Small intestine (tissue), 7 donors: ENCODE results near the gene LRCOL1. TPM values are rescaled to one million over a fixed set of nuclear protein-coding genes. Genes with fewer than 3 reads are reported as not detected.

ENCODE experiments used
- DNase-seq, 2 donors: peaks; one replicate each; pipeline versions ENCODE4 v3.0.0 to v3.0.0-alpha.2; 2013
- FAIRE-seq: peaks from 2 replicates; lab custom pipeline; 2012; peaks lifted over from hg19 to GRCh38; lab: Jason Lieb, UNC
- H3K27ac ChIP-seq, 3 donors: one replicate each; pipeline ENCODE4 v1.5.1; 2013; ENCODE audit warnings: low read length in 2 of 3, mild to moderate bottlenecking in 2 of 3, control low read depth in 1 of 3, inconsistent platforms in 1 of 3, low read depth in 1 of 3, moderate library complexity in 1 of 3
- H3K27me3 ChIP-seq, 3 donors: one replicate each; pipeline ENCODE4 v1.6.1; 2013; ENCODE audit warnings: low read length in 3 of 3, inconsistent platforms in 1 of 3; ENCODE audit not compliant: control insufficient read depth in 3 of 3, insufficient read depth in 3 of 3
- H3K36me3 ChIP-seq, 3 donors: one replicate each; pipeline ENCODE4 v1.6.1; 2013; ENCODE audit warnings: low read length in 3 of 3, inconsistent platforms in 1 of 3, low read depth in 1 of 3, mild to moderate bottlenecking in 1 of 3, moderate library complexity in 1 of 3; ENCODE audit not compliant: control insufficient read depth in 3 of 3, insufficient read depth in 2 of 3
- H3K4me1 ChIP-seq, 3 donors: one replicate each; pipeline ENCODE4 v1.6.1; 2013; ENCODE audit warnings: low read length in 2 of 3, inconsistent platforms in 1 of 3, low read depth in 1 of 3, mild to moderate bottlenecking in 1 of 3, moderate library complexity in 1 of 3; ENCODE audit not compliant: control insufficient read depth in 3 of 3, insufficient read depth in 2 of 3
- H3K4me3 ChIP-seq, 3 donors: one replicate each; pipeline ENCODE4 v1.5.1; 2013; ENCODE audit warnings: low read length in 3 of 3, control low read depth in 1 of 3, inconsistent platforms in 1 of 3, low read depth in 1 of 3, mild to moderate bottlenecking in 1 of 3, moderate library complexity in 1 of 3
- H3K9me3 ChIP-seq, 2 donors: one replicate each; pipeline ENCODE4 v1.6.1; 2013; ENCODE audit warnings: low read depth in 1 of 2, low read length in 1 of 2; ENCODE audit not compliant: control insufficient read depth in 2 of 2, insufficient read depth in 1 of 2
- WGBS, 3 donors: extraction: QIAGEN DNeasy Blood & Tissue Kit; methylation state at CpG; one replicate each; pipeline ENCODE4 v1.1.7; 2013; 5-methylcytosine and 5-hydroxymethylcytosine counted together
- polyA plus RNA-seq, 4 donors: library from polyadenylated mRNA; stranded (reverse) in 3 of 4; unstranded in 1 of 4; fragments of 200-250 nt in 3 of 4; fragments of 120-200 nt in 1 of 4; gene quantifications; one replicate each; pipeline versions ENCODE4 v1.2.1 to v1.2.3, GENCODE V29; 2013
- donor health status: healthy with polysubstance abuse.
- donor health status: control.
- donor health status: control.
- donor health status: Bipolar disorder and iron deficiency.
- donor health status: healthy.

The LRCOL1 gene
- polyA plus RNA-seq, 4 donors = 0.21 to 0.85 TPM; not detected in 2

DNA sequence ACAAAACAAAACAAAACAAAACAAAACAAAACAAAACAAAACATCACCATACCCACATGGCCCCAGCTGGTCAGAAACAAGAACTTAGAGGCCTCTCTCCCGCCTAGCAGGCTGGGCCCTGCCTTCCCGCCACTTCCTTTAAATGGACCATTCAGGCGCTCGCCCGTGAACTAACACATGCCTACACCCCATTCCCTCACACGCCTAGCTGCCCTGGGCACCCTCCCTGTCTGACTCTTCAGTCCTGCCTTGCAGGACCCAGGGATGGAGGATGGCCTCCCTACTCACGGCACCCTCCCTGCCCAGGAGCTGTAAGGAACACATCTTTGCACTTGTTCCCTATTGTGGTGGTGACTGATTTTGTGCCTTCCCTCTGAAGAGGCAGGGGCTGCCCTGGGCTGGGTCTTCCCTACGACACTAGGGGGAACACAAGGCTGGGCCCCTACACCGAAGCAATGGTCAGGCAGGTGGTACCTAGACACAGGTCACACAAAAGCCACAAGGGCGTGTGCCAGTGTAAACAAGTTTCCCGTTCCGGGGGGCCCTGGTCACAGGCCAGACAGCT, 29.7 kb upstream of the LRCOL1 start:
- Histone ChIP-seq H3K27ac (peak overlapping the region in 1 of 3 donors; percentile 78), H3K4me1 (peaks cover 0 to 51% (median 0%) of the 10 kb centered on the region in 3 donors), H3K36me3 (peaks cover 12 to 82% (median 15%) of the 10 kb centered on the region in 3 donors), H3K27me3 (no peaks in the 10 kb centered on the region), H3K9me3 (no peaks in the 10 kb centered on the region), H3K4me3 (no peak overlapping the region)
- DNase-seq (no peak), FAIRE-seq (no peak)
- 79 to 87% (median 85%) methylated on average over 12 of the region's 12 CpGs for WGBS, 3 donors

DNA sequence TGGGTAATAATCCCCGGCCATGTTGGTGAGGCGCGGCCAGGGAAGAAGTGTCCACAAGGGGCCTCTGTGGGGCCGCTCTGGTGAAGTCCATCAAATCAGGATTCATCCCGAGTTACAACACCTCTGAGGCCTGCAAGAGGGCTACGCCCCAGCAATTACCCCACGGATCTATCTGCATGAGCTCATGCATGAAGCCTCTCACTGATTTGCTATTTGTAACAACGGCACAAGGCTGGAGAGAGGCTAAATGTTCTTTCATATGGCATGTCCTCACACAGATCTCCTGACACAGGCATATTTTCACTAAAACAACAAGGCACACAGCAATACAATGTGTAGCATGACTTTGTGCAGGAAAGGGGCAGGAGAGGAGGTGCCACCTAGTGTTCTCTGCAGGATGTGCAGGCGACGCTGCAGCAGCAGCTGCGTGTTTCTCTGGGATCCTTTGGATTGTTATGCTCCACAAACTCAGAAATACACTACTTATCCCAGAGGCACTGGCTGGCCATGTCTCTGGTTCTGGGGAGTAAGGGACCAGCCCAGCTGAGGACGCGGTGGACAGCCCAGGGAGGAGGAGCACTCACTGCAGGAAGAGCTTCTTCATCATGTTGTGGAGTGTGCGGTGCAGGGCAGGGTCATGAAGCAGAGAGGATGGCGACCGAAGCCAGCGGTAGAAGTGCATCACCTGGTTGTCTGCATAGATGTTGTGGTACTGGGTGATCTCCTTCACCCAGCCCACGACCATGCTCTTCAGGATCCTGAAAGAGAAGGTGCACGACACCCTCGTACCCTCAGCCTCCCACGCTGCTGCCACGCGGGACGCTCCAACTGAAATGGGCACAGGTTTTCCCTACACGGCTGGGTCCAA, 28.4 kb upstream of the LRCOL1 start:
- WGBS, 3 donors = 75 to 81% (median 78%) methylated on average over 25 of the region's 25 CpGs
- Histone ChIP-seq H3K4me1 (peaks cover 0 to 51% (median 0%) of the 10 kb centered on the region in 3 donors), H3K27ac (peak overlapping the region in 1 of 3 donors; percentile 78), H3K4me3 (no peak overlapping the region), H3K27me3 (no peaks in the 10 kb centered on the region), H3K36me3 (peaks cover 14 to 89% (median 15%) of the 10 kb centered on the region in 3 donors), H3K9me3 (no peaks in the 10 kb centered on the region)
- DNase-seq = peak; percentile 28 to 93
- no peak for FAIRE-seq

DNA sequence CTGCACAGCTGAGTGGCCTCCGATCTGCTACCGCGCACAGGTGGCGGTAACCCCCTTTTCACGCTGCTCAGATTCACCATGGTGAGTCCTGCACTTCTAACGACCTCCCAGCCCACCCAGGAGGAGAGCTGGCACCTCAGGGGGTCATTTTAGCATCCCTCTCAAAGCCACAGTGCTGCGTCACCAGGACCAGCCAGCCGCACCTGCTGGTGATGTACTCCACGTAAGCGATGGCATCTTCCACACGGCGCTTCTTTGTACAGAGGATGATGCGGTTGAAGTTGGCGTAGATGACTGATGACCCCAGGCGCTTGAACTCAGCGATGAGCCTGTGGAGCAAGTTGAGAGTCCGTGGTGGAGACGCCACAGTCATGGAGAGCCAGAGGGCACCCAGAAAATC, 27.4 kb upstream of the LRCOL1 start:
- H3K27ac ChIP-seq = peak overlapping the region in 1 of 3 donors; percentile 78
- peaks cover 15 to 88% (median 15%) of the 10 kb centered on the region in 3 donors for H3K36me3 ChIP-seq
- WGBS, 3 donors = 92 to 95% (median 93%) methylated on average over 18 of the region's 18 CpGs
- DNase-seq = no peak
- FAIRE-seq = no peak
- peaks cover 0 to 51% (median 0%) of the 10 kb centered on the region in 3 donors for H3K4me1 ChIP-seq
- H3K27me3 ChIP-seq = no peaks in the 10 kb centered on the region
- no peaks in the 10 kb centered on the region for H3K9me3 ChIP-seq
- no peak overlapping the region for H3K4me3 ChIP-seq

DNA sequence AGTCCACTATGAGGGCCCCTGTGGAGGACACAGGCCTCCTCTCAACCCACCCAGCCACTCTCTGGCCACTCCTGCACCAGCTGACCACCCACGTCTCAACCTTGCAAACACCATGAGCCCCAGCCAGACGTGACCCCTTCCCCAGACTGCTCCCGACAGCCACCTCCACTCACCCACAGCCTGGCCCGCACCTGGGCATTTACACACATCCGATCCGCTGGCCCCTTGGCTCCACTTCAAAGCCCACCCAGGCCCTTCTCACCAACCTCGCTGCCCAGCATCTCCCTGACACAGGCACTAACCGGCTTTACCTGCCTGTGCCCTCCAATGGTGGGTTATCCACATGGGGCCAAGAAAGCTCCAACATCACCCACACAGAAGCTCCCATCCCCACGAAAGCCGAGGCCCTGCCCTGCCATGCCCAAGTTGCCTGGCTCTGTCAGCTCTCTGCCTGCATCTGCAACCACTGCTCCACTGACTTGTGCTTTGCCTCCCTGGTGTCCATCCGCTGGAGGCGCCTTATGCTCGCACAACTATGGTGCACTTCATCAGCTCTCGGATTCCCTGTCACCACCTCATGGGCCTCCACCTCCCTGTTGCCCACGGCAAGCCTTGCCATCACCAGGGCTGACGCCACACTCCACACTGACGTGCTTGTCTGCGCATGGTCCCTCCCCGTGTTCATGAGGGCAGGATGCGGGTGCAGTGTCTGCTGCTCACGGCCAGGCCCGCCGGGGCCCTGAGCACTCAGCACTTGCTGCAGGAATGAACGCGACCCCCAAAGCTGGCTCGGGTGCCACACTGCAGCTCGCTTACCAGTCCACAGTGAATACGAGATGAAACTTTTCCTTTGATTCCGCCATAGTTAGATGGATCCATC, 24.9 kb upstream of the LRCOL1 start:
- Histone ChIP-seq H3K4me1 (peaks cover 0 to 28% (median 0%) of the 10 kb centered on the region in 3 donors), H3K27me3 (no peaks in the 10 kb centered on the region), H3K9me3 (no peaks in the 10 kb centered on the region), H3K27ac (no peak overlapping the region), H3K36me3 (peaks cover 19 to 90% (median 24%) of the 10 kb centered on the region in 3 donors), H3K4me3 (no peak overlapping the region)
- no peak for DNase-seq
- WGBS, 3 donors = 92 to 97% (median 95%) methylated on average over 29 of the region's 29 CpGs
- FAIRE-seq = no peak

DNA sequence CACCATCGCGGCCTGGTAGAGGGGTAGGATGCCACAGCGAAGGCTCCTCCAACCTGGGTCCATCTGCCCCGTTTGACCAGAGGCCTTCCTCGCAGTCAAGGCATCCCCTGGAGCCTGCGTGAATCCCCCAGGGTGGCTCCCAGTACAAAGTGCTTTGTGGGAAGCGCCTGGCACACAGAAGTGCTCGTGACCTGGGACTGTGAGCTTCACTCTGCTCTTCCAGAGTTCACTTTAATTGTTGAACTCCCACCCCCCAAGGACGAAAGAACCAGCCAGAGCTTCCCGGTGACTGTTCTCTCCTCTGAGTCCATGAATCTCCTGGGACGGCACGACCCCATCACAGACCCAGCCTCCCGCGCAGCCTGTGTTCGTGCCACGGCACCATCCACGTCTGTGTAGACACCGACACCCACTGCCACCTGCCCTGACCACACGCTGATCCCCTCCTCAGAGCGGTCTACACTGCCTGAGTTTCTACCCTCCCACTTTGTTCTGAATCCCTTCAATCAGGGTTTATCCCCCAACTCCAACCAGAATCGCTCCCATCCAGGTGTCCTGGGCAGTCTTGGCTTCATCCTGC, 24.1 kb upstream of the LRCOL1 start:
- no peak overlapping the region for H3K4me3 ChIP-seq
- peaks cover 0 to 21% (median 0%) of the 10 kb centered on the region in 3 donors for H3K4me1 ChIP-seq
- DNase-seq (no peak), FAIRE-seq (no peak)
- no peaks in the 10 kb centered on the region for H3K9me3 ChIP-seq
- no peaks in the 10 kb centered on the region for H3K27me3 ChIP-seq
- peaks cover 22 to 89% (median 27%) of the 10 kb centered on the region in 3 donors for H3K36me3 ChIP-seq
- 96 to 97% (median 97%) methylated on average over 19 to 21 of the region's 21 CpGs for WGBS, 3 donors
- H3K27ac ChIP-seq = no peak overlapping the region

DNA sequence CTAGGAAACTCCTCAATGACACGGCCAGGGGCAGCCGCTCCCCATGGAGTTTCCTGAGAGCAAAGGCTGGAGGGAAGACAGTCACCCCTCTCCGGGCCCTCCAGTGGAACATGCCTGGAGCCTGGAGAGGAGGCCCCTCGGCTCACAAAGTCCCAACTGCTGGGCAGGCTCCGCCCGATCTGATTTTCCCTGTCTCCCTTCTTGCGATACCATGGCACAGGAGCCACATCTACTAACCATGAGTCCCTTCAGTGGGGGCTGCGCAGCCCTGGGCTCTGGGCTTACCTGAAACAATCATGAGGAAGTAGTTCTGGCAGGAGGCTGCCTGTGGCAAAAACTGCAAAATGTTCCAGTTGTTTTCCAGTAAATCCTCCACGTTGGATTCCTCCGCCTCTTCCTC, 23.5 kb upstream of the LRCOL1 start:
- FAIRE-seq (no peak), DNase-seq (no peak)
- Histone ChIP-seq H3K27ac (no peak overlapping the region), H3K4me3 (no peak overlapping the region), H3K4me1 (peaks cover 0 to 15% (median 0%) of the 10 kb centered on the region in 3 donors), H3K27me3 (no peaks in the 10 kb centered on the region), H3K36me3 (peaks cover 22 to 89% (median 27%) of the 10 kb centered on the region in 3 donors), H3K9me3 (no peaks in the 10 kb centered on the region)
- 89 to 92% (median 91%) methylated on average over 10 of the region's 10 CpGs for WGBS, 3 donors

DNA sequence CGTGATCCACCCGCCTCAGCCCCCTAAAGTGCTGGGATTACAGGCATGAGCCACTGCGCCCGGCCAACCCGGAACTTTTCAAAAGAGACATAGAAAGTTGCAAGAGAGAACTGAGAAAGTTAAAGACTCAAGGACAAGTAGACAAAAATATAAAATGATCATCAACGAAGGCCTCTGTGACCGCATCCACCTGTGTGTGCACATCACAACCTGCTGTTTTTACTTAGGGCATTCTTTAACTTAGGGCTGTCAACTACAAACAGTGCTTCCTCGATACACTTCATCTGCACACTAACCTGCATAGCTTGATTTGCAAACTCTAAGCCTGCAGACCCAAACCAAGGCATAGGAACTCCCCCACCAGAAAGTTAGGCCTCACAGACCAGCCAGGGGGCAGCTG, 23.0 kb upstream of the LRCOL1 start:
- no peak for FAIRE-seq
- no peak overlapping the region for H3K27ac ChIP-seq
- WGBS, 3 donors = 93 to 96% (median 95%) methylated on average over 8 of the region's 8 CpGs
- H3K36me3 ChIP-seq = peaks cover 22 to 87% (median 27%) of the 10 kb centered on the region in 3 donors
- DNase-seq = no peak
- H3K4me3 ChIP-seq = no peak overlapping the region
- H3K4me1 ChIP-seq = peaks cover 0 to 10% (median 0%) of the 10 kb centered on the region in 3 donors
- no peaks in the 10 kb centered on the region for H3K9me3 ChIP-seq
- H3K27me3 ChIP-seq = no peaks in the 10 kb centered on the region
